NOMO-1 treated with DMSO at 0.1 percent for 48 hours (cell line): ENCODE data around the gene WDFY4.

Experiments used
- DNase-seq: peaks from one replicate; lab custom pipeline; 2025; ENCODE audit not compliant: unreplicated experiment; lab: John Stamatoyannopoulos, UW

The WDFY4 gene

DNA sequence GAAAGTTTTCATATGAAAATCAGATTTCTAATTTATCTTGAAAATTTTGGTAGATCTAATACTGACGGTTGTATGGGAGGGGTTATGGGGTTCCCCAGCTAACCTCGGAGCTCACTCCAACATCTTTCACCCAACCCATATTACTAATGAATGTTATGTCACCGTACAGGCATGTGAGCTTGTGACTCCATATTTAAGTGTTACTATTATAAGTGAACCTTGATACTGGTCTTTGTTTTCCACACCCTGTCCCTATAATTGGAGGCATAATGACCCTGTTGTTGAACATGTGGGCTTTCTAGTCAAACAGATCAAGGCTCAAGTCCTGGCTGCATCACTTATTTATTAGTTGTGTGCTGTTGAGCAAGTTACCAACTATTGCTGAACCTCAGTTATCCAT is 27.2 kb downstream of the WDFY4 start:
- no peak for DNase-seq

DNA sequence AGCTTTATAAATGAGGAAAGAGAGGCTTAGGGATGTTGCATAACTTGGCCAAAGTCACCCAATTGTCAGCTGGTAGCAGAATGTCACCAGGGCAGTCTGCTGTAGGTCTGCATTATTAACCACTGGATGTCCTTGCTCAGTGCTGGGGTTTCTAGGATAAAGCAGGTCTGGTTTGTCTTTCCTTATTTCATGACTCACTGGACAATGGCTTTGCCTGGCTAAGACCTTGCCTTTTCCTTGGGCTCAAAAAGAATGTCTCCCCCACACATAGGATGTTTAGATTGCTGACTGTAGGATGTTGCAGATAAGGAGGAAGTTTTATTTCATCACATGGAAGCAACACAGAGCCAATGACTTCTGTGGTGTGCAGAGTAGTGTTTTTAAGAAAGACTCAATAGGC is 29.4 kb downstream of the WDFY4 start:
- peak; percentile 75 for DNase-seq

DNA sequence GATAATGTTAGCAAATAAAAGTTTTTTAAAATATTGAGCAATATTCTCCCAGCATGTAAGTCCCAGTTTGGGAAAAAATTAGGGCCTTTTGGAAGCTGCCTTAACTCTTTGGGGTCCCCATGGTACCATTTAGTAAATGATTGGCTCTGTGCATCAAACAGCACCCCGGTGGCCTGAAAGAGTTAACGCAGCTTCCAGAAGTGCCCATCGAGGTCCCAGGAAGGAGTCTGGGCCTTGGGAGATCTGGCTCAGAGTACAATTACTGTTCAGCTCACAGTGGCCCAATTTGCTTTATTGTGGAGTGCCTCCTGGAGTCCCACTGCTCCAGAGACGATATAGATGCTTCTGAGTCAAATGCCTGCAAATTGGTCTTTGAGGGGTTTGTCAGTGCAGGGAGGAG is 31.7 kb downstream of the WDFY4 start:
- DNase-seq, result no peak

DNA sequence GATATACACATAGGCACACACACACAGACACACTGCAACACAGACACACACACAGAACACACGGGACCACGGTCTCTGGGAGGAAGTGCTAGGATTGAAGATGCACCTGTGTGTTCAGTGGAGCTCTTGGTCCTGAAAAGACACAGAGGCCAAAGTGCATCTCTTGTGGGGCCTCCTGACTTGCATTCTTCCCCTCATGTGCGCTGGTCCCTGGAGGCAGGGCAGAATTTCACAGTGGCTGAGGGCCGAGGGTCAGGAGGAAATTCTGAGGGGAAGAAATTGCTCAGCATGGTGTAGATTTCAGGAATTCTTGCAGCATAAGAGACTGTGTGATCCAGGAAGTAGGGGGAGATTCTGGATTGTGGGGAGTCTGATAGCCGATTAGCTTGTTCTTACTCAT is 35.9 kb downstream of the WDFY4 start:
- no peak for DNase-seq

DNA sequence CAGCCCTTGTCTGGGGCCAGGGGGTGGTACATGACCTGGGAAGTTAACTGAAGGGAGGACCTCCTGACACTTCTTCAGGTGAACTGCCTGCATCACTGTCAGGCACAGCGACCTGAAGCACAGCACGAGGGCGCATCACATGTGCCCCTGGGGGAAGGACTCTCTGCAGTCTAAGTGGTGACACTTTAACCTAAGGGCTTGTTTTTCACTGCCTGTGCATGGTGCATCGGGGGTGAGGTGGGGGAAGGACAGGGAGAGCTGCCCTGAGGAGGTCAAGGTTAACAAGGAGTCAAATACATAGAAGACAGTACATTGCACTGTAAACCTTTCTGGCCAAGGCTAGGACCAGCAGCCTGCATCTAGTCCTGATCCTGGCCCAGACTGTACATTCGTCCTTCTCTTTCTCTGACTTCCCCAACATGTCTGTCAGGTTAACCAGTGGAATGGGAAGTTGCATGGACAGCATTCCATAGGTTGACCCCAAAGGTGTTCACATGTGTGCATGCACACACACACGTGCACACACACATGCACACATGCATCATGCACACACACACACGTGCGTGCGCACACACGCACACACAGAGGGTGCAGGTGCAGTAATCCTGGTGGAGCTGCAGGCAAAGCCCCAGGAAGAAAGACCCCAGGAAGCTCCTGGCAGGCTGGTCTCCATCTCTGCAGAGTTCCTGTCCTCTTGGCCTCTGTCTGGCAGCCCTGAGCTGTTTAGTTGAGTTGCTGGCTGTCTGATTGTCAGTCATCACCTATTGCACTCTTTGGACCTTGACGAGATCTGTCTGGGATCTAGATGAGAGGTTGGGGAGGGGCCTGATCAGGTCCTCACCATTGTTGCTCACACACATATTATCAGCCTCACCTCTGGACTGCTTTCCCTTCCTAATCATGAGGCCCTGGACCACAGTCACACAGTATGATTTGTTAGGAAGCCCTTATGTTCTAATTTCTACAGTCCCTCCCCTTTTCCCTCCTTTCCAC is 37.8 kb downstream of the WDFY4 start:
- no peak for DNase-seq

DNA sequence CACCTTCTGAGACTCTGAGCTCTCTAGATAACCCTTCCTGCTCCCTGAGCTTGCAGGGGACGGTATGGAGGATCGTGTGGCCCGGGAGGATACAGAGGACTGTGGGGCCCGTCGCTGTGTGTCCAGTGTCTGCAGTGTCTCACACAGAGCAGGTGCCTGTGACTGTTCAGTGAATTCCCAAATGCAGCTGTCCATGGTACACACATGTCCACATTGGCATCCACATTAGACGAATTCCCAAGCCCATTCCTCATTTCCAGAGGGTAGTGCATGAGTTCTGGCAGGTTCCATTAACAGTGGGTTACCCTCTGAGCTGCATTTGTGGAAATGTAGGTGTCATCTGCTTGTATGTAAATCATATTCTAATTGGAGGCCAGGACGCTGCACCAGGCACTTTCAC is 39.5 kb downstream of the WDFY4 start:
- no peak for DNase-seq

DNA sequence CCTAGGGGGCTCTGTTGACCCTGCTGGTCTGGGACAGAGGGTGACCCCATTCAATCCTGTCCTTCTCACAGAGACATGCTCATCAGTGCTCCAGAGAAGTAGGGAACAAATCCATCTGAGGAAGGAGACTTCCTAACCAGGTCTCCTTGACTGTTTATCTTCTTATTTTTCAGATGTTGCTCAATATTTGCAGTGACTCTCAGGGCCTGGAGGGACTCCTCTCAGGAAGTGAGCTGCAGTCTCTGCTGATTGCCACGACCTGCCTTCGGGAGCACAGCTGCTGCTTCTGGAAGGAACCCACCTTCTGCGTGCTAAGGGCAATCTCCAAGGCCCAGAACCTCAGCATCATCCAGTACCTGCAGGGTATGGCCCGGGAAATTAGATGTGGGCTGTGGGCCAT is 41.0 kb downstream of the WDFY4 start:
- DNase-seq, result no peak

- no peak for DNase-seq
These were observed 43.2 kb downstream of the WDFY4 start for GRCh38 chr10:48727866-48728265.

DNA sequence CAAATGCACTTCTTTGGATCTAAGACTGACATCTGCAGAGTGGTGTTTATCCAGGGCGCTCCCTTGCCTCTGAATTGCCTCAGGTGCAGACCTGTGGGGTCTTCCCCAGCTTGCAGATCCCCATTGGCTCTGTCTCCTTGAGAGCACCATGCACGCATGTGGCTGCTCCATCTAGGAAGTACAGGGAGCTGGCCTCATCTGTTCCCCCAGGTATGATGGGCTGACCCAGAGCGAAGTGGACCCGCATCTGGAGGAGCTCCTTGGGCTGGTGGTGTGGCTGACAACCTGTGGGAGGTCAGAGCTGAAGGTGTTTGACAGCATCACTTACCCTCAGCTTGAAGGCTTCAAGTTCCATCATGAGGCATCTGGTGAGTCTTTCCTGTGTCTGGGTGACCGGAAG is 44.5 kb downstream of the WDFY4 start:
- no peak for DNase-seq

- no peak for DNase-seq
These were observed 45.3 kb downstream of the WDFY4 start for GRCh38 chr10:48729941-48730457.

DNA sequence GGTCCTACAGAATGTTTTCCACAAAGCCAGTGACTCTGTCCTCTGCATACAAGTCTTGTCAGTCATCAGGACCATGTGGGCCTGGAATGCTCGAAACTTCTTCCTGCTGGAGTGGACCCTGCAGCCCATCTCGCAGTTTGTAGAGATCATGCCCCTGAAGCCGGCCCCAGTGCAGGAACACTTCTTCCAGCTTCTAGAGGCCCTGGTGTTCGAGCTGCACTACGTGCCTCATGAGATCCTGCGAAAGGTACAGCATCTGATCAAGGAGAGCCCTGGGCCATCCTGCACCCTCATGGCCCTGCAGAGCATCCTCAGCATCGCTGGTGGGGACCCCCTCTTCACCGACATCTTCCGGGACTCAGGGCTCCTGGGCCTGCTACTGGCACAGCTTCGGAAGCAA is 46.5 kb downstream of the WDFY4 start:
- no peak for DNase-seq

- no peak for DNase-seq
These were observed 47.0 kb downstream of the WDFY4 start for GRCh38 chr10:48731654-48732053.

- no peak for DNase-seq
These were observed 48.7 kb downstream of the WDFY4 start for GRCh38 chr10:48733329-48733728.

- DNase-seq, result no peak
These were observed 51.2 kb downstream of the WDFY4 start for GRCh38 chr10:48735836-48736390.

DNA sequence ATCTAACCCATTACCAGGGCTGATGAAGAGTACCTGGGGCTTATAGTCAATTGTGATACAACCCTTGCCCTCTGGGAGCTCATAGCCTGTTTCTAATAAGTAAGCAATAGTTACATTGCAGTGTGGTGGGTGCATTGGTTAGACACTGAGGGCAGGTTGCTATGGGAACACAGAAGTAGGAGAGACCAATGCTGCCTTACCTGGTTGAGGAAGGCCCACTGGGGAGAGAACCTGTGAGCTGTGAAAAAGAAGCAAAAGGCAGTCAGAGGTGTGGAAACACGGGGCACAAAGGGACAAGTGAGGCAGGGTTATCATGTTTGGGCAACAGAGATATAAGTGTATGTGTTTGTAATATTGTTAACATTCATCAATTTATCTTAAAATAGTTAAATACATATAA is 51.9 kb downstream of the WDFY4 start:
- no peak for DNase-seq

GRCh38 chr10:48737886-48738285 is 53.2 kb downstream of the WDFY4 start:
- DNase-seq, result no peak

DNA sequence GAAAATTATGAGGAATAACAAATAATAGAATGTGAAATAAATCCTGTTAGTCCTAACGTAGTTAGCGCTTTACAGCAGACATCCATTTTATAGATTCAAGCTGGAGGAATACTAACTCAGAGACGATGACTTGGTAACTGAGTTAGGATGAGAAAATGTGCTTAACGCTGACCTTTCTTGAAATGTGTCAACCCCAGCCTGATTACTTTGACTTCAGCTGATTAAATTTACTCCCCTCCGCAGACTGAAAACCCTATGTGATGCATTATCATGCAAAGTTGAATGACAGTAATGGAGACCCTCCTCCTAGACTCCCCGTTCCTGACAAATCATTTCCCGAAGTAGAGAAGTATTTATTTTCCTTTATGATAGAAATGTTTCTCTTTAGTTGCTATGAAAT is 54.5 kb downstream of the WDFY4 start:
- DNase-seq, result no peak

- DNase-seq, result no peak
These were observed 55.5 kb downstream of the WDFY4 start for GRCh38 chr10:48740015-48740707.

DNA sequence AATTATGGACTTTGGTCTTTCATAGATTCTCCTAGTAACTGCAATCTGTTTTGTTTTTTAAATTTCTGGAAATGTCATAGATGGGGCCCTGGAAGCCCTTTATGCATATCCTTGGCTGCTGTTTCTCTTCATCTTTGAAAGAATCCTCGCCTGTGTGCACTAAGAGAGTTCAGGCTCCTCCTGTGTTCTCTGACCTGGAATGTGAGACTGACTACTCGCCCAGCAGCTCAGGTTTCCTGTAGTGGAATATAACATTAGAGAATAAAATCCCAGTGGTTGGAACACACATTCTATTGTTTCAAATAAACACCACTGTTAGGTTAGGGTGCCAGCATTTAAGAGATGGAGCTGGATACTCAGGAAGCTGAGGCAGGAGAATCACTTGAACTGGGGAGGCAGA is 56.3 kb downstream of the WDFY4 start:
- DNase-seq, result no peak

GRCh38 chr10:48742891-48743860 is 58.5 kb downstream of the WDFY4 start:
- DNase-seq, result peak; percentile 3

- DNase-seq, result no peak
These were observed 59.9 kb downstream of the WDFY4 start for GRCh38 chr10:48744587-48744986.
